OCI-M1 (cell line): Measurements from ENCODE around the gene RPL19.
"Not testable (repeated sequence)": the region's sequence is repeated elsewhere in the genome, so short reads cannot be mapped to it uniquely, and the experiment has no call there.

Experiments
- DNase-seq: peaks from one replicate; lab custom pipeline; 2025; lab: John Stamatoyannopoulos, UW

The RPL19 gene

DNA sequence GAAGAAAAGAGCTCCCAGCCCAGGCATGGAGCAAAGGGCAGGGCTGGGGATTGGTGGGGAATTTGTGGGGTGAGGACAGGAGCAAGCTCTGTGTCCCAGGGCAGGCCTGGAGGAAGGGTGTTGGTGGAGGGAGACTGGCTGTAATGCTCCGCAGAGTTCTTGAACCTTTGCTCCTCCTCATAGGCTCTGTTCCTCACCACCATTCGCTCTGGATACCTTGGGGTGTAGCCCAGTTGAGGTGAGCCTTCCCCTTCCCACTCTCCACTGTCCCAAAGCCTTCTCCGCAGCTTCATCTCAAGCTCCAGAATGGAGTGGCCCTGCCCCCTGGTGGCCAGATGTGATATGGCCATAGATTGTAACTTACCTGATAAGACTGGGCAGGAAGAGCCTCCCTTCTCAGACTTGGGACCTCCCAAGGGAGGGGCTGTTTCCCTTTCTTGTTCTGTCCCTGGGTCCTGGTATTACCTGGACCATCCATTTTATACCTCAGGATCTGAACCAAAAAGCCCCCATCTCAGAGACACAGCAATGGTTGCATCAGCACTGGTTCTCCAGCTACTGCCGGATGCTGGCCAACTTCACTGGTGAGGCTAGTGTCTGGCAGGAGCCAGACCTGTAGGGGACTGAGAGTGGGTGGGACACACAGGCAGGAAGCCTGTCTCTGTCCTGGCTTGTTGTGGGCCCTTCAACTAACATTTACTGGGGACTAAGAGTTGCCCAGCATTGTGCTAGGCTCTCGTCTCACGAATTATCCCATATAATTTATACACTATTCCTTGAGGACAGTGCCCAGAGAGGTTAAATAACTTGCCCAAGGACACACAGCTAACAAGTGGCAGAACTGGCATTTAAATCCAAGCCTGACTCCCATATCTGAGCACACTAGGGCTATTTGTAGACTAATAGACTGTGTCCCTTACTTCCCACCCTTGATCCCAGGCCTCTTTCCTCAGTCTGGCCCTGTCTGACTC, 44.8 kb downstream of the RPL19 start:
- peak; percentile 93 for DNase-seq

DNA sequence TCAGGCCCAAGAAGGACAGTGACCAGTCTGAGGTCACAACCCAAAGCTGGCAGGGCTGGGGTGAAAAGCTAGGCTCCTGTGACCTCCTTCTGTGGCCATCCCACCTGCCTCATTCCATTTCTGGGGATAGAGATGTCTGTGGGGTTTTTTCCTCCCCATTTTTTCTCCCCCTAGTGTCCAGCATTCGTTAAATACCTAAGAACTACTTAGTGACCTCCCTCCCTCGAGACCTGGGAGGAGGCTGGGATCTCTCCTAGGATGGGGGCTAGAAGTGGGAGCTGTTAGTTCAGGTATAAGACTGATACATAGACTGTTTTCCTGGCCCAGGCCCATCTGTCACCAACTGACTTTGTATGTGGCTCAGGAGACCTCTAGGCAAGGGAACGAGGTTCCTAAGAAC, 46.2 kb downstream of the RPL19 start:
- DNase-seq, result no peak

DNA sequence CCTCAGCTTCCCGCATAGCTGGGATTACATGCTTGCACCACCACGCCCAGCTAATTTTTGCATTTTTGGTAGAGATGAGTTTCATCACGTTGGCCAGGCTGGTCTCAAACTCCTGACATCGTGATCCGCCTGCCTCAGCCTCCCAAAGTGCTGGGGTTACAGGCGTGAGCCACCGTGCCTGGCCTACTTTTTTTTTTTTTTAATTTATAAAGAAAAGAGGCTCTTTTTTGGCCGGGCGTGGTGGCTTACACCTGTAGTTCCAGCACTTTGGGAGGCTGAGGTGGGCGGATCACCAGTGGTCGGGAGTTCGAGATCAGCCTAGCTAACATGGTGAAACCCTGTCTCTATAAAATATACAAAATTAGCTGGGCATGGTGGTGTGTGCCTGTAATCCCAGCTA, 50.0 kb downstream of the RPL19 start:
- DNase-seq, result not testable (repeated sequence)

DNA sequence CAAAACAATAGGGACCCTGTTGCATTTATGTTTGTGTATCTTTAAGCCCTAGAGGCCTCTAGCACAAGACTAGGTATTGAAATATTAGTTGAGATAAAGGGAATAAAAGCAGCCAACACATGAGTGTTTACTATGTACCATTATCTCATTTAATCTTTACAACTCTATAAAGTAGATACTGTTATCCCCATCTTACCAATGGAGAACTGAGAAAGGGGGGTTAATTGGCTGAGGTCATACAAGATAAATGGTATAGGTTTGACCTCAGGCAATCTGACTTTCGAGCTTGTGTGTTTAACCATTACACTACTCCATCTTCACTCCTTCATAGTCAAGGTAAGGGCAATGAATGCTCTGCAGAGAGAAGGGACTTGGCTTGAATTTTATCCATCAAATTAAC, 51.9 kb downstream of the RPL19 start:
- DNase-seq, result no peak

DNA sequence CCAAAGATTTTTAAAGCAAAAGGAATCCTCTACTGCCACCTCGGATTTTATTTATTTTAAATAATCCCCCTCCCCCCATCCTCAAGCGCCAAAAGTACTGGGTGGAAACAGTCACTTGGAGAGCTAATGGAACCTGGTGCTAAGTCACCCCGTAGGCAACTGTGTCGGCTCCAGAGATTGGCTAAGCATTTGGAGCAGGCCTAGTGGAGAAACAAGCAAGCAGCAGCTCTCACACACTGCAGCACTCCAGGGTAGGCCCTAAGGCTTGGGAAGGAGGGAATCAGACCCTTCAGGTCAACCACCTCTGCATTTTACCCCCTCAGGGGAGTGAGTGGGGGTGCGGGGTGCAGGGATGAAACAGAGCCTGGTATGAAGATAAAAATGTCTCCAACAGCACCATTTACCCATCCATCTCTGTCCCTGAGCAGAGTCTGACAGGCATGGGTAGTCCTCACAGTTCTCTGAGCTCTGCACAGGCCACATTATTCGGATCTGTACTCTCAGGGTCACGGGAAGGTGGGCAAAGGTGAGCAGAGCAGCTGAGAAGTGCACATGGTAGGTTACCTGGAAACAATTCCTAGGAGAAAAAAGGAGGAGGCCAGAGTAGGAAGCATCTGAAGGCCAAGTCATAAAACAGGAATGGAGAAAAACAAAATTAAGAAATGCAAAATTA, 52.8 kb downstream of the RPL19 start:
- DNase-seq, result no peak
